ENCODE data around the gene BCL2L1.

BCL2L1 gene

GRCh38 chr20:31713312-31714273 is 9.1 kb downstream of the BCL2L1 start:
- Histone ChIP-seq H3K4me3 (ENCODE audit: low read depth, low read length, poor library complexity, severe bottlenecking) (no peak overlapping the region), H3K36me3 (ENCODE audit: insufficient read depth, low read length) (peaks cover 67% of the 10 kb centered on the region), H3K79me2 (ENCODE audit: insufficient read depth, low read length) (peaks cover 31% of the 10 kb centered on the region), H4K20me1 (ENCODE audit: insufficient read depth, low read length) (no peaks in the 10 kb centered on the region), H3K9ac (ENCODE audit: low read length) (no peak overlapping the region; the same call in 1 of the 2 replicates), H3K27ac (ENCODE audit: low read depth, low read length, poor library complexity, severe bottlenecking) (peak overlapping the region; percentile 96), H2AFZ (ENCODE audit: low read length) (no peak overlapping the region), H3K9me3 (ENCODE audit: low read length) (no peaks in the 10 kb centered on the region), H3F3A (ENCODE audit: insufficient read depth, low read length) (no peaks in the 10 kb centered on the region), H3K9me2 (ENCODE audit: low read depth, low read length) (no peaks in the 10 kb centered on the region), H3K4me2 (ENCODE audit: low read length) (peak overlapping the region; percentile 45; the same call in 1 of the 2 replicates), H3K4me1 (ENCODE audit: insufficient read depth, low read length, severe bottlenecking) (peaks cover 93% of the 10 kb centered on the region), H3K27me3 (ENCODE audit: insufficient read depth, low read length) (no peaks in the 10 kb centered on the region)
- TF ChIP-seq CTCF (IDR thresholded peaks at IDR 0.05; ENCODE audit: low read length) (no peak), EZH2 (IDR thresholded peaks at IDR 0.05; ENCODE audit: borderline replicate concordance, low read length) (no peak)

- peak overlapping the region; percentile 36; the same call in 1 of the 2 replicates for H3K9ac ChIP-seq (ENCODE audit: low read length)
- H3K4me3 ChIP-seq (ENCODE audit: low read depth, low read length, poor library complexity, severe bottlenecking) = peak overlapping the region; percentile 12
- H3K4me2 ChIP-seq (ENCODE audit: low read length) = peak overlapping the region; percentile 45
- no peaks in the 10 kb centered on the region for H3K27me3 ChIP-seq (ENCODE audit: insufficient read depth, low read length)
- H3K9me3 ChIP-seq (ENCODE audit: low read length) = no peaks in the 10 kb centered on the region
- H3K4me1 ChIP-seq (ENCODE audit: insufficient read depth, low read length, severe bottlenecking) = peaks cover 94% of the 10 kb centered on the region
- peaks cover 27% of the 10 kb centered on the region for H3K79me2 ChIP-seq (ENCODE audit: insufficient read depth, low read length)
- TF ChIP-seq EZH2 (IDR thresholded peaks at IDR 0.05; ENCODE audit: borderline replicate concordance, low read length) (no peak), CTCF (IDR thresholded peaks at IDR 0.05; ENCODE audit: low read length) (no peak)
- no peaks in the 10 kb centered on the region for H3K9me2 ChIP-seq (ENCODE audit: low read depth, low read length)
- peak overlapping the region; percentile 96 for H3K27ac ChIP-seq (ENCODE audit: low read depth, low read length, poor library complexity, severe bottlenecking)
- H3K36me3 ChIP-seq (ENCODE audit: insufficient read depth, low read length) = peaks cover 67% of the 10 kb centered on the region
- H3F3A ChIP-seq (ENCODE audit: insufficient read depth, low read length) = no peaks in the 10 kb centered on the region
- H4K20me1 ChIP-seq (ENCODE audit: insufficient read depth, low read length) = no peaks in the 10 kb centered on the region
- H2AFZ ChIP-seq (ENCODE audit: low read length) = no peak overlapping the region
Measured at GRCh38 chr20:31712564-31713311, 9.9 kb downstream of the BCL2L1 start.

GRCh38 chr20:31712112-31712553 is 10.5 kb downstream of the BCL2L1 start:
- H4K20me1 ChIP-seq (ENCODE audit: insufficient read depth, low read length) = no peaks in the 10 kb centered on the region
- H3K9ac ChIP-seq (ENCODE audit: low read length) = peak overlapping the region; percentile 36; the same call in 1 of the 2 replicates

More at GRCh38 chr20:31712112-31712553, 10.5 kb downstream of the BCL2L1 start:
- Histone ChIP-seq H3F3A (ENCODE audit: insufficient read depth, low read length) (no peaks in the 10 kb centered on the region), H3K36me3 (ENCODE audit: insufficient read depth, low read length) (peaks cover 67% of the 10 kb centered on the region), H2AFZ (ENCODE audit: low read length) (no peak overlapping the region), H3K27me3 (ENCODE audit: insufficient read depth, low read length) (no peaks in the 10 kb centered on the region), H3K27ac (ENCODE audit: low read depth, low read length, poor library complexity, severe bottlenecking) (peak overlapping the region; percentile 96), H3K4me2 (ENCODE audit: low read length) (peak overlapping the region; percentile 45), H3K9me2 (ENCODE audit: low read depth, low read length) (no peaks in the 10 kb centered on the region), H3K9me3 (ENCODE audit: low read length) (no peaks in the 10 kb centered on the region), H3K4me1 (ENCODE audit: insufficient read depth, low read length, severe bottlenecking) (peaks cover 91% of the 10 kb centered on the region), H3K4me3 (ENCODE audit: low read depth, low read length, poor library complexity, severe bottlenecking) (peak overlapping the region; percentile 12), H3K79me2 (ENCODE audit: insufficient read depth, low read length) (peaks cover 21% of the 10 kb centered on the region)
- TF ChIP-seq CTCF (IDR thresholded peaks at IDR 0.05; ENCODE audit: low read length) (no peak), EZH2 (IDR thresholded peaks at IDR 0.05; ENCODE audit: borderline replicate concordance, low read length) (no peak)

All from OCI-LY1 (cell line).